CD8-positive, alpha-beta memory T cell (primary cell): ENCODE measurements around the gene PSMC4. TPM values are rescaled to one million over a fixed set of nuclear protein-coding genes. Genes with fewer than 3 reads are reported as not detected.

ENCODE experiments used
- CTCF ChIA-PET: fragments of 350-600 bp; sonication (Branson Sonifier 250); formaldehyde crosslinking; loops from one replicate; lab custom pipeline; 2021; ENCODE audit warnings: antibody characterized with exemption; lab: Charles Lee
- POLR2A ChIA-PET: fragments of 350-600 bp; sonication (Branson Sonifier 250); formaldehyde crosslinking; loops from one replicate; lab custom pipeline; 2021; ENCODE audit warnings: antibody characterized with exemption; lab: Charles Lee
- DNase-seq, 5 donors: peaks; one replicate each; pipeline versions ENCODE4 v3.0.0 to v3.0.0-alpha.2; 2020 to 2022; ENCODE audit warnings: mixed read lengths in 1 of 5
- H3K27ac ChIP-seq: one replicate; pipeline ENCODE4 v1.7.0; 2013; ENCODE audit warnings: low read depth, mild to moderate bottlenecking, low read length, moderate library complexity
- H3K27me3 ChIP-seq: 2 replicates; pipeline ENCODE4 v1.7.0; 2013; ENCODE audit warnings: low read length, mild to moderate bottlenecking; ENCODE audit not compliant: insufficient read depth, poor library complexity, severe bottlenecking
- H3K36me3 ChIP-seq: 2 replicates; pipeline ENCODE4 v1.7.0; 2013; ENCODE audit warnings: mild to moderate bottlenecking, low read length, moderate library complexity; ENCODE audit not compliant: insufficient read depth
- H3K4me1 ChIP-seq: 2 replicates; pipeline ENCODE4 v1.7.0; 2013; ENCODE audit warnings: mild to moderate bottlenecking, low read length, moderate library complexity; ENCODE audit not compliant: insufficient read depth
- H3K4me3 ChIP-seq: 2 replicates; pipeline ENCODE4 v1.7.0; 2013; ENCODE audit warnings: mild to moderate bottlenecking, low read length
- H3K9me3 ChIP-seq: 2 replicates; pipeline ENCODE4 v1.7.0; 2013; ENCODE audit warnings: mild to moderate bottlenecking, low read length
- H3K27ac Mint-ChIP-seq, 8 donors: one replicate each; pipeline ENCODE4 v1.8.0; 2020 to 2021; ENCODE audit warnings: mixed read lengths in 8 of 8, mild to moderate bottlenecking in 6 of 8, inconsistent platforms in 3 of 8, moderate library complexity in 3 of 8
- H3K27me3 Mint-ChIP-seq, 2 donors: one replicate each; pipeline ENCODE4 v1.8.0; 2020 to 2021; ENCODE audit warnings: mixed read lengths in 2 of 2, mild to moderate bottlenecking in 1 of 2, moderate library complexity in 1 of 2
- H3K36me3 Mint-ChIP-seq, 3 donors: one replicate each; pipeline ENCODE4 v1.8.0; 2020 to 2021; ENCODE audit warnings: mixed read lengths in 3 of 3, inconsistent platforms in 1 of 3, mild to moderate bottlenecking in 1 of 3
- H3K4me1 Mint-ChIP-seq, 3 donors: one replicate each; pipeline ENCODE4 v1.8.0; 2020 to 2021; ENCODE audit warnings: mixed read lengths in 3 of 3, inconsistent platforms in 1 of 3, mild to moderate bottlenecking in 1 of 3
- H3K4me3 Mint-ChIP-seq, 7 donors: one replicate each; pipeline ENCODE4 v1.8.0; 2020 to 2021; ENCODE audit warnings: mixed read lengths in 7 of 7, mild to moderate bottlenecking in 6 of 7, moderate library complexity in 4 of 7, inconsistent platforms in 2 of 7
- H3K9me3 Mint-ChIP-seq, 5 donors: one replicate each; pipeline ENCODE4 v1.8.0; 2020 to 2022; ENCODE audit warnings: mixed read lengths in 5 of 5, mild to moderate bottlenecking in 3 of 5, moderate library complexity in 2 of 5, inconsistent platforms in 1 of 5
- polyA plus RNA-seq: library from polyadenylated mRNA; unstranded; fragments of 300-500 nt; fragmentation: Illumina TruSeq; gene quantifications from one replicate; pipeline ENCODE4 v1.2.3, GENCODE V29; 2021
- total RNA-seq, 2 experiments: library from RNA; stranded (reverse); gene quantifications; one replicate each; pipeline ENCODE4 v1.2.3, GENCODE V29; 2021

The PSMC4 gene
- total and polyA plus RNA-seq, 3 experiments from 2014 or later = 114 to 179 (median 170) TPM

GRCh38 chr19:39970425-39970674 lies 615 bp upstream of the PSMC4 start:
- peaks cover 20% of the 10 kb centered on the region for H3K36me3 ChIP-seq
- H3K4me3 ChIP-seq = peak overlapping the region; percentile 72
- H3K27ac ChIP-seq = peak overlapping the region; percentile 96
- peaks cover 0 to 1% (median 0%) of the 10 kb centered on the region in 5 donors for H3K9me3 Mint-ChIP-seq
- H3K27me3 Mint-ChIP-seq = no peaks in the 10 kb centered on the region
- POLR2A ChIA-PET = interaction anchor here (0.5 to 2.2 kb wide), 13 partner anchors 9 to 1905 kb away, joined by 3 to 28 read pairs (median 7); partner anchors contain the start of genes DYRK1B, FBL, ZNF546 and ZNF780A
- peaks cover 6 to 45% (median 16%) of the 10 kb centered on the region in 3 donors for H3K36me3 Mint-ChIP-seq
- no peaks in the 10 kb centered on the region for H3K9me3 ChIP-seq
- no peaks in the 10 kb centered on the region for H3K27me3 ChIP-seq
- peaks cover 43 to 64% (median 51%) of the 10 kb centered on the region in 3 donors for H3K4me1 Mint-ChIP-seq
- DNase-seq = no peak
- peak overlapping the region; percentile 91 to 99 (median 95) for H3K4me3 Mint-ChIP-seq
- H3K4me1 ChIP-seq = peaks cover 32% of the 10 kb centered on the region
- CTCF ChIA-PET = interaction anchor here (0.9 to 3.7 kb wide), 40 partner anchors 9 to 203 kb away, joined by 3 to 79 read pairs (median 9); partner anchors contain the start of genes DYRK1B, FBL, FCGBP and ZNF546
- H3K27ac Mint-ChIP-seq = peak overlapping the region; percentile 93 to 100 (median 98)

GRCh38 chr19:39971380-39972035 lies 543 bp downstream of the PSMC4 start:
- Histone ChIP-seq H3K4me3 (peak overlapping the region; percentile 84), H3K9me3 (no peaks in the 10 kb centered on the region), H3K36me3 (peaks cover 25% of the 10 kb centered on the region), H3K4me1 (peaks cover 32% of the 10 kb centered on the region), H3K27ac (peak overlapping the region; percentile 96), H3K27me3 (no peaks in the 10 kb centered on the region)
- ChIA-PET POLR2A (interaction anchor here (0.8 to 2.2 kb wide), 8 partner anchors 18 to 205 kb away, joined by 3 to 28 read pairs (median 10); partner anchors contain the start of genes DYRK1B, ZNF546 and ZNF780A), CTCF (interaction anchor here (0.7 to 3.7 kb wide), 35 partner anchors 10 to 194 kb away, joined by 3 to 79 read pairs (median 10); partner anchors contain the start of genes DYRK1B, FBL, FCGBP and ZNF546)
- H3K36me3 Mint-ChIP-seq = peaks cover 10 to 54% (median 20%) of the 10 kb centered on the region in 3 donors
- no peaks in the 10 kb centered on the region for H3K27me3 Mint-ChIP-seq
- DNase-seq = no peak
- peaks cover 0 to 1% (median 0%) of the 10 kb centered on the region in 5 donors for H3K9me3 Mint-ChIP-seq
- peak overlapping the region; percentile 93 to 100 (median 98) for H3K27ac Mint-ChIP-seq
- H3K4me1 Mint-ChIP-seq = peaks cover 47 to 68% (median 51%) of the 10 kb centered on the region in 3 donors
- H3K4me3 Mint-ChIP-seq = peak overlapping the region; percentile 91 to 99 (median 95)

DNA sequence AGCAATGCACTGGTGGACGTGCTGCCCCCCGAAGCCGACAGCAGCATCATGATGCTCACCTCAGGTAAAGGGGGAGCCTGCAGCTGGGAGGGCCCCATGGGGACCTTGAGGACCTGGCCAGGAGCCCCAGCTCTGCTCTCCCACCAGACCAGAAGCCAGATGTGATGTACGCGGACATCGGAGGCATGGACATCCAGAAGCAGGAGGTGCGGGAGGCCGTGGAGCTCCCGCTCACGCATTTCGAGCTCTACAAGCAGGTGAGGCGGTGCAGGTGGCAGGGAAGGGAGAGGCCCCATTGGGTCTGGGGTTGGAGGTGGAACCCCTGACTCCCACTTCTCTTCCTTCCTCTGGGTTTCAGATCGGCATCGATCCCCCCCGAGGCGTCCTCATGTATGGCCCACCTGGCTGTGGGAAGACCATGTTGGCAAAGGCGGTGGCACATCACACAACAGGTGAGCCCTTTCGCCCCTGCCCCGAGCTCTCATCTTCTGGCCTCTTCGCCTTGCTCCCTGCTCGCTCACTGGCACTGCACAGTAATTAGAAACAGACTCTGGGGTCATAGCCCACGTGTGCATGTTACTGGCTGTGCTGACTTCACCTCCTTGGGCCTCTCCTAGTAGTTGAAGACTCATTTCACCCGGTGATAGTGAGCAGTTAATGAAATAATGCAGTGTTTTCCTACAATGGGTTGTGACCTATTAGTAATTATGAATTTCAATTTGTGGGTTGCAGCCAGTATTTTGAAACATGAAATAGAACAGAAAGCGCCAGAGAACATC lies 3.6 kb downstream of the PSMC4 start:
- Histone ChIP-seq H3K36me3 (peaks cover 36% of the 10 kb centered on the region), H3K27ac (no peak overlapping the region), H3K9me3 (no peaks in the 10 kb centered on the region), H3K4me3 (no peak overlapping the region), H3K27me3 (no peaks in the 10 kb centered on the region), H3K4me1 (peaks cover 19% of the 10 kb centered on the region)
- DNase-seq = no peak
- Mint-ChIP-seq H3K27me3 (peaks cover 0 to 1% of the 10 kb centered on the region in 2 donors), H3K4me1 (peaks cover 34 to 50% (median 36%) of the 10 kb centered on the region in 3 donors), H3K4me3 (peak overlapping the region in 1 of 7 donors; percentile 56), H3K27ac (peak overlapping the region in 3 of 8 donors; percentile 12 to 72 (median 65)), H3K36me3 (peaks cover 10 to 80% (median 26%) of the 10 kb centered on the region in 3 donors), H3K9me3 (no peaks in the 10 kb centered on the region)
- ChIA-PET POLR2A (no interaction called here), CTCF (no interaction called here)

GRCh38 chr19:39982883-39983282 lies 11.9 kb downstream of the PSMC4 start:
- H3K4me3 Mint-ChIP-seq = no peak overlapping the region
- Histone ChIP-seq H3K4me1 (no peaks in the 10 kb centered on the region), H3K27ac (no peak overlapping the region), H3K27me3 (no peaks in the 10 kb centered on the region), H3K36me3 (peaks cover 32% of the 10 kb centered on the region), H3K4me3 (no peak overlapping the region), H3K9me3 (peaks cover 17% of the 10 kb centered on the region)
- peaks cover 26 to 75% (median 53%) of the 10 kb centered on the region in 3 donors for H3K36me3 Mint-ChIP-seq
- H3K4me1 Mint-ChIP-seq = peaks cover 8 to 15% (median 14%) of the 10 kb centered on the region in 3 donors
- peaks cover 15 to 38% (median 30%) of the 10 kb centered on the region in 5 donors for H3K9me3 Mint-ChIP-seq
- no peak overlapping the region for H3K27ac Mint-ChIP-seq
- POLR2A ChIA-PET = no interaction called here
- peaks cover 0 to 1% of the 10 kb centered on the region in 2 donors for H3K27me3 Mint-ChIP-seq
- CTCF ChIA-PET = no interaction called here
- DNase-seq = no peak

- DNase-seq = no peak
Measured at GRCh38 chr19:39983695-39984300, 12.8 kb downstream of the PSMC4 start.

GRCh38 chr19:39986643-39987042 lies 15.7 kb downstream of the PSMC4 start:
- H3K4me1 ChIP-seq = peaks cover 4% of the 10 kb centered on the region
- Mint-ChIP-seq H3K4me1 (peaks cover 21 to 38% (median 37%) of the 10 kb centered on the region in 3 donors), H3K27me3 (no peaks in the 10 kb centered on the region), H3K4me3 (no peak overlapping the region), H3K36me3 (peaks cover 19 to 49% (median 45%) of the 10 kb centered on the region in 3 donors), H3K27ac (no peak overlapping the region), H3K9me3 (peaks cover 15 to 40% (median 32%) of the 10 kb centered on the region in 5 donors)
- H3K36me3 ChIP-seq = peaks cover 8% of the 10 kb centered on the region
- H3K9me3 ChIP-seq = peaks cover 17% of the 10 kb centered on the region
- no peak overlapping the region for H3K27ac ChIP-seq
- H3K4me3 ChIP-seq = no peak overlapping the region
- H3K27me3 ChIP-seq = no peaks in the 10 kb centered on the region
- DNase-seq = no peak
- POLR2A ChIA-PET = no interaction called here
- CTCF ChIA-PET = no interaction called here

More at GRCh38 chr19:39983695-39984300, 12.8 kb downstream of the PSMC4 start:
- ChIA-PET CTCF (interaction anchor here (0.8 to 2.6 kb wide), 2 partner anchors 13 to 217 kb away, joined by 3 to 9 read pairs; partner anchors contain the start of gene PSMC4), POLR2A (no interaction called here)
- Histone ChIP-seq H3K27ac (no peak overlapping the region), H3K4me1 (no peaks in the 10 kb centered on the region), H3K9me3 (peaks cover 17% of the 10 kb centered on the region), H3K4me3 (no peak overlapping the region), H3K27me3 (no peaks in the 10 kb centered on the region), H3K36me3 (peaks cover 26% of the 10 kb centered on the region)
- H3K4me1 Mint-ChIP-seq = peaks cover 9 to 16% (median 15%) of the 10 kb centered on the region in 3 donors
- peaks cover 24 to 71% (median 58%) of the 10 kb centered on the region in 3 donors for H3K36me3 Mint-ChIP-seq
- peaks cover 0 to under 1% of the 10 kb centered on the region in 2 donors for H3K27me3 Mint-ChIP-seq
- H3K9me3 Mint-ChIP-seq = peaks cover 15 to 39% (median 32%) of the 10 kb centered on the region in 5 donors
- H3K4me3 Mint-ChIP-seq = no peak overlapping the region
- no peak overlapping the region for H3K27ac Mint-ChIP-seq

DNA sequence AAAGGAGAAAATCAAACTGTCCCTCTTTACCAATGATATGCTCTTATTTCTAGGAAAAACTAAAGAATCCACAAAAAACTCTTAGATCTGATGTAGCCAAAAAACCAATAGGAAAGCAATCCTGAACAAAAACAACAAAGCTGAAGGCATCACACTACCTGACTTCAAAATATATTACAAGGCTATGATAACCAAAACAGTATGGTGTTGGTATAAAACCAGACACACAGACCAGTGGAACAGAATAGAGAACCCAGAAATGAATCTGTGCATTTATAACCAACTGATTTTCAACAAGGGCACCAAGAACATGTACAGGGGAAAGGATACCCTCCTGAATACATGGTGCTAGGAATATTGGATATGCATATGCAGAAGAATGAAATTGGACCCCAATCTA lies 16.2 kb downstream of the PSMC4 start:
- CTCF ChIA-PET = no interaction called here

More for the DNA sequence above, 16.2 kb downstream of the PSMC4 start:
- peaks cover 4% of the 10 kb centered on the region for H3K4me1 ChIP-seq
- POLR2A ChIA-PET = interaction anchor here (0.6 kb wide), 1 partner anchor 10 kb away, joined by 4 read pairs; the partner anchor contains the start of gene ZNF546
- Mint-ChIP-seq H3K27ac (no peak overlapping the region), H3K4me3 (no peak overlapping the region), H3K9me3 (peaks cover 15 to 40% (median 32%) of the 10 kb centered on the region in 5 donors), H3K27me3 (no peaks in the 10 kb centered on the region), H3K4me1 (peaks cover 25 to 42% (median 40%) of the 10 kb centered on the region in 3 donors), H3K36me3 (peaks cover 17 to 48% (median 45%) of the 10 kb centered on the region in 3 donors)
- H3K27ac ChIP-seq = no peak overlapping the region
- no peak overlapping the region for H3K4me3 ChIP-seq
- H3K36me3 ChIP-seq = peaks cover 5% of the 10 kb centered on the region
- DNase-seq = no peak
- H3K9me3 ChIP-seq = peaks cover 17% of the 10 kb centered on the region
- no peaks in the 10 kb centered on the region for H3K27me3 ChIP-seq
